Psoas muscle (tissue), 8 donors: ENCODE results near the gene GRK5. TPM values are rescaled to one million over a fixed set of nuclear protein-coding genes. Genes with fewer than 3 reads are reported as not detected.
A peak's percentile ranks its signal among the peaks of the same experiment; 100 is the strongest.

Source experiments
- ATAC-seq, 4 donors: fragments of 200-7000 bp; cut with Tn5 transposase; one replicate each; pipeline ENCODE4 v1.9.1; 2020; ENCODE audit warnings: moderate library complexity in 3 of 4, mild to moderate bottlenecking in 2 of 4
- DNase-seq, 2 donors: peaks; one replicate each; pipeline ENCODE4 v3.0.0-alpha.2; 2020
- H3K27ac ChIP-seq: fragments of 200-600 bp; one replicate; pipeline ENCODE4 v1.8.0; 2022
- H3K27me3 ChIP-seq, 3 donors: fragments of 200-600 bp in 1 of 3; one replicate each; pipeline versions ENCODE4 v1.6.1 to v1.8.0; 2013 to 2022; ENCODE audit warnings: low read length in 2 of 3, mild to moderate bottlenecking in 2 of 3, moderate library complexity in 1 of 3; ENCODE audit not compliant: insufficient read depth in 3 of 3
- H3K36me3 ChIP-seq, 2 donors: fragments of 200-600 bp in 1 of 2; one replicate each; pipeline versions ENCODE4 v1.6.1 to v1.8.0; 2013 to 2022; ENCODE audit warnings: low read depth in 1 of 2, mild to moderate bottlenecking in 1 of 2, moderate library complexity in 1 of 2; ENCODE audit not compliant: insufficient read depth in 1 of 2
- H3K4me1 ChIP-seq: fragments of 200-600 bp; one replicate; pipeline ENCODE4 v1.8.0; 2022
- H3K4me3 ChIP-seq: fragments of 200-600 bp; one replicate; pipeline ENCODE4 v1.8.0; 2022; ENCODE audit warnings: mild to moderate bottlenecking
- H3K9me3 ChIP-seq: fragments of 200-600 bp; one replicate; pipeline ENCODE4 v1.8.0; 2022
- WGBS, 3 donors: extraction: QIAGEN DNeasy Blood & Tissue Kit; methylation state at CpG; one replicate each; pipeline versions ENCODE4 v1.1.6 to v1.1.7; 2013; 5-methylcytosine and 5-hydroxymethylcytosine counted together
- intact Hi-C, 2 donors: fragments of 100-400 bp; cut with DNase I; formaldehyde crosslinking; loops; one replicate each; pipeline versions ENCODE4 v1.11.0 to v1.14.2; 2022
- long read RNA-seq, 2 donors: library from polyadenylated mRNA; unstranded; transcript quantifications; one replicate each; pipeline ENCODE4 v2.0.0, GENCODE V29; 2021
- polyA plus RNA-seq, 3 donors: library from polyadenylated mRNA; stranded (reverse); fragments of 200-250 nt; gene quantifications; one replicate each; pipeline ENCODE4 v1.2.3, GENCODE V29; 2013
- total RNA-seq, 4 donors: library from RNA; stranded (reverse); fragmentation: NEBNext Ultra II Directional in 2 of 4; extraction: Animal tissue kit (Norgen Biotek cat#: 25700) in 2 of 4; gene quantifications; one replicate each; pipeline versions ENCODE4 v1.2.1 to v1.2.4, GENCODE V29; 2021 to 2023
- TF ChIP-seq, protein P1 (sequence below): fragments of 200-600 bp; IDR thresholded peaks from one replicate; pipeline ENCODE4 v1.8.0; 2022; ENCODE audit warnings: antibody characterized with exemption
- donor health status: healthy with polysubstance abuse.
- donor health status: DM: no; HTN: no; CAD: no; lungs with moderate emphysema.
- donor health status: Bipolar disorder and iron deficiency.
- donor health status: healthy.
- donor health status: DM: yes; HTN: yes; CAD: no.
- donor health status: DM: no; HTN: no; CAD: no.
- donor health status: DM: no; HTN: no; CAD: no.
- donor health status: DM: yes; HTN: yes; CAD: no.

Gene GRK5
- 10 to 100 TPM in 2 of 4 donors, 1 to 10 TPM in 2; 8.0 to 15.5 (median 10.1) TPM for total RNA-seq
- 1 to 10 TPM; 7.0 to 7.7 (median 7.3) TPM for polyA plus RNA-seq
- long read RNA-seq, donor 1, partial matches to known transcripts, result 0 of 3 reads
- long read RNA-seq, donor 1, other reads (novel, unspliced or antisense), result 3 of 3 reads
- long read RNA-seq, donor 2, partial matches to known transcripts, result 2 of 8 reads
- long read RNA-seq, donor 2, other reads (novel, unspliced or antisense), result 3 of 8 reads

DNA sequence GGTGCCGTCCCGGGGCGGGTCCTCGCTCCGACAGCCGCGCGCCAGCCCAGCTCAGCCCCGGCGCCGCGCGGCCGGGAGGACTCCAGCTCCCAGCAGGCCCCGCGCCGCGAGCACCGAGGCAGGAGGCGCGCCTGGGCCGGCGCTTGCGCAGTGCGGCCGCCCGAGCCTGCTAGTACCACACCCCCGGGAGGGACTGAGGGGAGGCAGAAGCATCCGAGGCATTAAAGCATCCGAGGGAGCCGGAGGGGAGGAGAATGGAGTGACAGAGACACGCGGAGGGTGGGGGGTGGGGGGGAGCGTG is at the start of gene GRK5:
Gene GRK5 (plus strand): TSS at position 206 of the 301 bp plus-strand sequence. CDS start 347 bp downstream, outside the sequence.
- 0 to 1% (median 1%) methylated on average over 12 to 34 of the region's 34 CpGs for WGBS, 3 donors

DNA sequence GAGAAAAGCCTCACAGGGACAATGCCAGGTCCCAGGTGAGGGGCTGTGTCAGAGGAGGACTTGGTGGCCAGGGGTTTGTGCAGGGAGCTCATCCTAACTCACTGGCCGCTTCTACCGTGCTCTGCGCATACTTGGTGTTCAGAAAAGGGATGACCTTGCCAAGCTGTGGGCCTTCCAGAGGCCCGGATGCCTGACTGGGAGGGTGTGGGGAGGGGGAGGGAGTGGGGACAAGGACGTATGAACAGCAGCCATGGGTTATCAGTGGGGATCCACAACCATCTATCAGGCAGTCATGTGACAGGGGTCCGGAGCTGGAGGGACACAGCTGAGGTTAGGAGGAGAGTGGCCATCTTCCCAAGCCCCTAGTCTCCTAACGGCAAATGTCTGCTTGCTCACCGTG is 48.0 kb upstream of the GRK5 start:
- ATAC-seq (no peak), DNase-seq (no peak)
- Histone ChIP-seq H3K9me3 (no peaks in the 10 kb centered on the region), H3K4me3 (no peak overlapping the region), H3K27ac (no peak overlapping the region), H3K27me3 (no peaks in the 10 kb centered on the region), H3K36me3 (peaks cover 16 to 83% of the 10 kb centered on the region in 2 donors), H3K4me1 (peaks cover 14% of the 10 kb centered on the region)
- WGBS, 3 donors, result 61 to 80% (median 77%) methylated on average over 8 of the region's 8 CpGs
- intact Hi-C loops, result no loop called here
- TF ChIP-seq, protein P1, sequence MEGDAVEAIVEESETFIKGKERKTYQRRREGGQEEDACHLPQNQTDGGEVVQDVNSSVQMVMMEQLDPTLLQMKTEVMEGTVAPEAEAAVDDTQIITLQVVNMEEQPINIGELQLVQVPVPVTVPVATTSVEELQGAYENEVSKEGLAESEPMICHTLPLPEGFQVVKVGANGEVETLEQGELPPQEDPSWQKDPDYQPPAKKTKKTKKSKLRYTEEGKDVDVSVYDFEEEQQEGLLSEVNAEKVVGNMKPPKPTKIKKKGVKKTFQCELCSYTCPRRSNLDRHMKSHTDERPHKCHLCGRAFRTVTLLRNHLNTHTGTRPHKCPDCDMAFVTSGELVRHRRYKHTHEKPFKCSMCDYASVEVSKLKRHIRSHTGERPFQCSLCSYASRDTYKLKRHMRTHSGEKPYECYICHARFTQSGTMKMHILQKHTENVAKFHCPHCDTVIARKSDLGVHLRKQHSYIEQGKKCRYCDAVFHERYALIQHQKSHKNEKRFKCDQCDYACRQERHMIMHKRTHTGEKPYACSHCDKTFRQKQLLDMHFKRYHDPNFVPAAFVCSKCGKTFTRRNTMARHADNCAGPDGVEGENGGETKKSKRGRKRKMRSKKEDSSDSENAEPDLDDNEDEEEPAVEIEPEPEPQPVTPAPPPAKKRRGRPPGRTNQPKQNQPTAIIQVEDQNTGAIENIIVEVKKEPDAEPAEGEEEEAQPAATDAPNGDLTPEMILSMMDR, result no peak

More for the DNA sequence above, at the start of gene GRK5:
- intact Hi-C loops, result loop anchor here in 1 of 2 donors (5.0 kb wide), 1 partner anchor 90 kb away; no protein-coding TSS in a partner anchor
- peak within 1 kb of the TSS; percentile 87 for H3K4me3 ChIP-seq
- H3K36me3 ChIP-seq, result no peaks in the 10 kb centered on the region
- no peaks in the 10 kb centered on the region for H3K9me3 ChIP-seq
- ATAC-seq (peak; percentile 95 to 97 (median 96)), DNase-seq (peak; percentile 96)
- H3K4me1 ChIP-seq, result no peaks in the 10 kb centered on the region
- peak within 1 kb of the TSS; percentile 94 for H3K27ac ChIP-seq
- TF ChIP-seq, protein P1, result no peak
- no peaks in the 10 kb centered on the region for H3K27me3 ChIP-seq

DNA sequence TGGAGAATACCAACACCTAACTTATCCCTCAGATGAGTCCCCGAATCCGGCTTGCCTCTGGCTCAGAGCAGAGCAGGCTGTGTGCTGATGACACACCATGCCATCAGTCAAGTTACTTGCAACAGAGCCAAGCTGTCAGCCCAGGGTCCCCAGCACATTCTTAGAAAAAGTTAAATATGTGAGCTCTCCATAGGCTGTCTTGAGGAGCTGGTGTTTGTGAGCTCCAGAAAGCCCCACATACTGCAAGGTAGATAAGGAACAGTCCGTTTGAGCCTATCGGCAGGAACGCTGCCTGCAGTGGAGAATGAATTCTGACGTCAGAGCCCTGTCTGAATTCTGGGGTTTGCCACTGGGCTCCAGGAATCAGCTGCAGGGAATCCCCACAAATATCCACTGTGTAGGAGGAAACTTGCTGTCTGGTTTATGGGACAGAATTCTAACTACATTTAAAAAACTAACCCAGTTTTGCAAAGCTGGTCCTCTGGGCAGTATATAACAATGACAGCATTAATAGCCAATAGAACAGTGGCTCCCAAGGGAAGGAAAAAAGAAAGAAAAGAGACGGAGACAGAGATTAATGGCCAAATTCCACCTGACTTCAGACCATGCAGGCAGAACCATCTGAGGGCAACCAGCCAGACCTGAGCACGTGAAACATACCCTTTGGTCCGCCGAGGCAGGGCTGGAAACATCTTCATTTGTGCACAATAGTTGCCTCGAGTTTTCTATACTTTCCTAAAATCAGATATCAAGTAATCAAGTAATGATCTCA is 45.5 kb upstream of the GRK5 start:
- Histone ChIP-seq H3K9me3 (no peaks in the 10 kb centered on the region), H3K27me3 (no peaks in the 10 kb centered on the region), H3K4me3 (no peak overlapping the region), H3K4me1 (peaks cover 27% of the 10 kb centered on the region), H3K27ac (peak overlapping the region; percentile 27), H3K36me3 (peaks cover 6 to 59% of the 10 kb centered on the region in 2 donors)
- no peak for DNase-seq
- WGBS, 3 donors, result 33 to 52% (median 42%) methylated on average over 11 of the region's 11 CpGs
- ATAC-seq, result no peak
- TF ChIP-seq, protein P1, result no peak
- intact Hi-C loops, result loop anchor here (5.0 kb wide), 3 partner anchors 45 to 115 kb away; no protein-coding TSS in a partner anchor

DNA sequence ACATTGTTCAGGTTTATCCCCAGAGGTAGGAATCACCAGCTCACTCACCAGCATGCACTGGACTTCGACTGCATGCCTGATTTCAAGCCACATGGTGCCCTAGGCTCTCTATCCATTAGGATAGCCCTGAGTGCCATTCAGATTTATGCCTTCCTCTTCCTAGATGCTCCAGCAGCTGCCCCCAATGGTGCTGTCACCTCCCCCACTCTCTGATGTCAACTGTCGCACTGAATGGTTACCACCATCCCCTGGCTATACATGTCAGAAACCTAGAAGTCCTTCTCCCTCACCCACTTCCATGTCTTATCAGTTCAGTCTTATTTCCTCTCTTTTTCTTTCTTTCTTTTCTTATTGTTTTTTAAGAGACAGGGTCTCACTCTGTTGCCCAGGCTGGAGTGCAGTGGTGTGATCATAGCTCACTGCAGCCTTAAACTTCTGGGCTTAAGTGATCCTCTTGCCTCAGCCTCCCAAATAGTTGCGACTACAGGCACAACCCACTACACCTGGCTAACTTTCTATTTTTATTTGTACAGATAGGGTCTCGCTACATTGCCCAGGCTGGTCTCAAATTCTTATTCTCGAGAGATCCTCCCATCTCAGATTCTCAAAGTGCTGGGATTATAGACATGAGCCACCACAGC is 44.8 kb upstream of the GRK5 start:
- 77 to 95% (median 84%) methylated on average over 5 of the region's 5 CpGs for WGBS, 3 donors
- TF ChIP-seq, protein P1, result no peak
- H3K4me3 ChIP-seq, result no peak overlapping the region
- peaks cover 27% of the 10 kb centered on the region for H3K4me1 ChIP-seq
- H3K36me3 ChIP-seq, result peaks cover 6 to 59% of the 10 kb centered on the region in 2 donors
- intact Hi-C loops, result loop anchor here (5.0 kb wide), 3 partner anchors 45 to 115 kb away; no protein-coding TSS in a partner anchor
- H3K27me3 ChIP-seq, result no peaks in the 10 kb centered on the region
- ATAC-seq (no peak), DNase-seq (no peak)
- H3K27ac ChIP-seq, result peak overlapping the region; percentile 27
- H3K9me3 ChIP-seq, result no peaks in the 10 kb centered on the region
